Gastroesophageal sphincter (tissue), 3 donors: ENCODE results near the gene TMEM61.

Source experiments
- CTCF ChIP-seq, 4 experiments: fragments of 200-600 bp in 2 of 4; fragments of 450-650 bp in 2 of 4; sonication (generic) in 1 of 4; IDR thresholded peaks; one replicate each; pipeline ENCODE4 v1.5.1; 2017 to 2019; ENCODE audit warnings: antibody characterized with exemption in 4 of 4, mild to moderate bottlenecking in 2 of 4, moderate library complexity in 2 of 4
- POLR2AphosphoS5 ChIP-seq: sonication (generic); formaldehyde crosslinking; IDR thresholded peaks from one replicate; pipeline ENCODE4 v1.6.1; 2017; ENCODE audit warnings: antibody characterized with exemption

GRCh38 chr1:54985556-54985955 lies 5.1 kb downstream of the TMEM61 start:
- TF ChIP-seq CTCF (IDR thresholded peaks at IDR 0.05) (no peak), POLR2AphosphoS5 (no peak)
